HG02943 (cell line): Measurements from ENCODE around the gene CIBAR2.
A peak's percentile ranks its signal among the peaks of the same experiment; 100 is the strongest.
"Not testable (repeated sequence)": the region's sequence is repeated elsewhere in the genome, so short reads cannot be mapped to it uniquely, and the experiment has no call there.

ENCODE experiments used
- ATAC-seq: cut with Tn5 transposase; IDR thresholded peaks from one replicate; pipeline ENCODE4 v1.9.1; 2021; ENCODE audit warnings: mild to moderate bottlenecking, low read depth, moderate library complexity; ENCODE audit not compliant: unreplicated experiment

Gene CIBAR2

GRCh38 chr16:85068746-85069145 lies 43.5 kb downstream of the CIBAR2 start:
- no peak for ATAC-seq

DNA sequence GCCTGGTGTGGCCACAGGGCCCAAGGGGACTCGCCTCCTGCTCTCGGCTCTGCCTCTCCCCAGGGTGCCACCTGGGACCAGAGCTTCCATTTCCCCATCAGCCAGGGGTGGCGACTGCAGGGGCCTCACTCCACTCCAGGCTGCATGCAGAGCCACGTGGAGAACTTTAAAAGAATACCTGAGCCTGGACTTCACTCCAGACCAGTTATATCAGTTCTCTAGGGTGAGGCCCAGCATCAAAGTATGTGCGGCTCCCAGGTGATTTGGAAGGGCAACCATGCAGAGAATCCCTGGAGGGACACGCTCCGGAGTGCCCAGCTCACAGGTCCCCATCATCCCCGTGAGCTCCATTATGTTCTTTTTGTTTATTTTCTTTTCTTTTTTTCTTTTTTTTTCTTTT lies 44.8 kb downstream of the CIBAR2 start:
- no peak for ATAC-seq

DNA sequence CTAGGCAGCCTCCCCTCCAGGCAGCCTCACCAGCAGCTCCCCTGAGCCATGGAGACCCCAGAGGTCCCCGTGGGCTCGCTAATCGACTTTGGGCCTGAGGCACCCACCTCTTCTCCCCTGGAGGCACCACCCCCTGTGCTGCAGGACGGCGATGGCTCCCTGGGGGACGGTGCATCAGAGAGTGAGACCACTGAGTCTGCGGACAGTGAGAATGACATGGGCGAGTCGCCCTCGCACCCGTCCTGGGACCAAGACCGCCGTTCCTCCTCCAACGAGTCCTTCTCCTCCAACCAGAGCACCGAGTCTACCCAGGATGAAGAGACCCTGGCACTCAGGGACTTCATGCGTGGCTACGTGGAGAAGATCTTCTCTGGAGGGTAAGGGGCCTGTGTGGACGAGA lies 45.2 kb downstream of the CIBAR2 start:
- ATAC-seq, result no peak

DNA sequence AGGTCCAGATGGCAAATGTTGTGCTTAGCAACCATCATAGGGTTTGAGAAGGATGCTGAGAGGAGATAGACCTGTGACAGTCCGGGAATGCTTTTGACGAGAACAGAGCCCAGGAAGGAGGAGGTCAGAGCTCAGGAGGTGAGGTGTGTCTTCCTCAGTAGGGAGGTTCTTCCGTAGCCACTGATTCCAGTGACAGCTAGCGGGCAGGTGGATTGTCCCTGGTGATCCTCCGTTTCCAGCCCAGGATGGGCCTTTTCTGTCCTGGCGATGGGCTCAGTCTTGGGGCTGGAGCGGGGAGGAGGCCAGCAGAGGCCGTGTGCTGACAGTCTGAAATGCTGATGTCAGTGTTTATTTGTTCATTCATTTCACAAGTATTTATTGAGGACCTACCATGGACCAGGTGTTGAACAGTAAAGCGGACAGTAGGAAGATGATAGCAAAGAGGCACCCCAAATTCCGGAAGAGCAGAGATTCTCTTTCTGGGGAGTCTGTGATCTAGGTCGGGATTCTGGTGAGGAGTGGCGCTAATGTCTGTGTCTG lies 45.9 kb downstream of the CIBAR2 start:
- no peak for ATAC-seq

DNA sequence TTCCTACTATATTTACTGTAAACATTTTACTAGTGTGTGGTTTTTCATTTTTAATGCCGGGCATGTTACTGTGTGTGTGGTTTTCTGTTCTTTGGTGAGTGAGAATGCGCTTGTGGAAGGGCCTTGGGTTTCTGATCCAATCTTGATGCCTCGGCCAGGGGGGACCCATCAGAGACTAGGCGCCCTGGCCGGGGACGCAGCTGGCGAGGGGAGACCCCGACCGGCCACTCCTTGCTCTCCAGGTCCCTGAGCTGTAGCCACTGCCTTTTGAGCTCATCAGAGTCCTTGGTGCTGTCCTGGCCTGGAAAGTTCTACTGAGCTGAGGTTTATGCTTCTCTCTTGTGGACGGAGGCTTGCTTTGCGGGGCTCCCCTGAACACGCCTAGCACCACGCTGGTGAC lies 47.2 kb downstream of the CIBAR2 start:
- ATAC-seq, result no peak

DNA sequence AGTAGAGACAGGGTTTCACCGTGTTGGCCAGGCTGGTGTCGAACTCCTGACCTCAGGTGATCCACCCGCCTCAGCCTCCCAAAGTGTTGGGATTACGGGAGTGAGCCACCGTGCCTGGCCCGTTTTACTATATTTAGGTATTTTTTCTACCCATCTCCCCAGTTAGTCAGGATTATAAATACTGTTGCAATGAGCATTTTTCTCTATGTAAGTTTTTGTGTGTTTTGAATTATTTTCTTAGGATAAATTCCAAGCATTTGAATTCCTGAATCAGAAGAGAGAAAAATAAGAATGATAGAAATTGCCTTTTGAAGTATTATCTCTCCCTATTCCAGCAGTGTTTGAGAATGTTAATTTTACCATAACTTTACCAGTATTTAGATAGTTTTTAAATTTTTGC lies 48.1 kb downstream of the CIBAR2 start:
- ATAC-seq, result no peak

GRCh38 chr16:85062845-85063244 lies 49.4 kb downstream of the CIBAR2 start:
- ATAC-seq, result no peak

DNA sequence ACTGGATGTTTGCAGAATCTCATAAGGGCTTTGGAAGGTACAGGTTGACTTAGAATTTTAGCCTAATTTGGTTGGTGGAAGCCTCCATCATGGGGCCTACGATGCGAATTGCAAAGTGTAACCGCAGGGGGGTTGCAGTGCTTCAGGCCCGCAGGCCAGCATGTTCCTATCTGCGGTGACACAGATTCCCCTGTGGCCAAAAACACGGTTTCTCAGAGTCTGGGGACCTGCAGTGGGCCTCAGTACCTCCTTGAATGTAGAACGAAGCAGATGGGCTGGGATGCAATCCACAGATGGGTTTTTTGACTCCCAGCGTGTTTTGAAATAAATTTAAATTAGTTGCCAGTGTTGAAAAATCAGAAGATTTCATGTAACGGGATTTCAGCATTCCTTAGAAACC lies 49.9 kb downstream of the CIBAR2 start:
- no peak for ATAC-seq

DNA sequence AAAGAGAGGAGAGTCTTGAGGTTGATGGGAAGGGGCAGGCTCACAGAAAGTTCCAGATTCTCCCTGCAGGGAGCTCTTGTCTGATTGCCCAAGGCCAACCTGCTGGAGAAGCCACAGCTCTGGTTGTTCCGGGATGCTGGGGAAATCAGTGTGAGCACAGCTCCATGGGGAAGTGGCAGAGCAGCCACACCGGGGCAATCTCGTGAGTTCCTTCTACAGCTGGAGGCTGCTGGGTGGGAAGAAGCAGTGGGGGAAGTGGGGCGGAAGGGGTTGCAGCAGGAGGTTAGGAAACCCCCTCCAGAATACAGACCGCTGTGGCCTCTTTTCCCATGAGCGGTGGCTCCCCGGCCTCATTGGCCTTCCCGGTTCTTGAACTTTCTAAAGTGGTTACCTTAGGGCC lies 50.7 kb downstream of the CIBAR2 start:
- ATAC-seq, result no peak

GRCh38 chr16:85058909-85059308 lies 53.4 kb downstream of the CIBAR2 start:
- no peak for ATAC-seq

- no peak for ATAC-seq
Measured at GRCh38 chr16:85057948-85058347, 54.3 kb downstream of the CIBAR2 start.

DNA sequence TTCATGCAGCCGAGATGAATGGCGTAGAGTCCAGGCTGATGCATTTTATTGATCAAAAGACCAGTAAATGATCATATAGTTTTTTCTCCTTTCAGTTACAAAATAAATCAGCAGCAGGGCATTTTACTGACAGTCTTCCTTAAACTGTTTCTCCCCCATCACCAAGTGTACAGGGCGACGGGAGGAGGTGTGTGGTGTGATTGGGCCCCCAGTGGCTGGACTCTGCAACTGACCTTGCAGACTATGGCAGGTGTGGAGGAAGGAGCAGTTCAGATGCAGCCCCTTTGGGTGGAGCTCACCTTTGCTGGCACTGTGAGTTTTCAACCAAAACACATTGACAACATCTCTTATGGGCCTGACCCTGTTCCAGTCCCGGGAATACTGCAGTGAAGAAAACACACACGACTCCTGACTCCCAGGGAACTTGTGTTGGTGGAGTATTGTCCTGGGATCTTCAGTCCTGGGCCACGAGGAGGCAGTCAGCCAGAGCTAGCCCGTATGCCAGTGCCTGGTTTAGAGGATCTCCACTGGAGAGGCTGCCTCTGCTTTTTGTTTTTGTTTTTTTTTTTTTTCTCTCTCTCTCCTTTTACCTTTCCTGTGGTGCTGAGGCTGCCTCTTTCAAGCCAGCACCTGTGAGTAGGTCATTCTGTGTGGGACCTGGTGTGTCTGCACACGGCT lies 54.9 kb downstream of the CIBAR2 start:
- no peak for ATAC-seq

DNA sequence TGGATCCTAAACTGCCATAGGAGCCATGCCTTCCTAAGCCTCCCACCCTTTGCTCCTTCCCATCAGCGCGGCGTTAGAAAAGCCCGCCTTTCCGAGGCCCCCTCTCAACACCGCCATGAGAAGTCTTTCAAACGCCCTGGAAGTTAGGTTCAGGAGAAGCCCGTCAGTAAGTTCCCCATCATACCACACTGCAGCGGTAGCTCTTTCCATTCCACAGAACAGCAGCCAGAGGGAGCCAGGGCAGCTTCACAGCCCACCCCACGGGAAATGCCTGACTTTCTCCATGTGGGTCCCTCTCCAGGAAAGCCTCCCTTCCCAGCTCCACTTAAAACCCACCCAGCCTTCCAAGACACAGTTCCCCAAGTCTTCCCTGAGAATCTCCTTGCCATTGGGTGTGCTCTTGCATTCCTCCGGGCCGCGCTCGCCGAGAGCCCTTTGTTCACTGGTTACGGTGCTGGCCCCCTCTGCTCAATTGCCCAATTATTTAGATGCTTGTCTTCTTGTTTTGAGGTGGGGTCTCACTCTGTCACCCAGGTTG lies 56.0 kb downstream of the CIBAR2 start:
- ATAC-seq, result no peak

DNA sequence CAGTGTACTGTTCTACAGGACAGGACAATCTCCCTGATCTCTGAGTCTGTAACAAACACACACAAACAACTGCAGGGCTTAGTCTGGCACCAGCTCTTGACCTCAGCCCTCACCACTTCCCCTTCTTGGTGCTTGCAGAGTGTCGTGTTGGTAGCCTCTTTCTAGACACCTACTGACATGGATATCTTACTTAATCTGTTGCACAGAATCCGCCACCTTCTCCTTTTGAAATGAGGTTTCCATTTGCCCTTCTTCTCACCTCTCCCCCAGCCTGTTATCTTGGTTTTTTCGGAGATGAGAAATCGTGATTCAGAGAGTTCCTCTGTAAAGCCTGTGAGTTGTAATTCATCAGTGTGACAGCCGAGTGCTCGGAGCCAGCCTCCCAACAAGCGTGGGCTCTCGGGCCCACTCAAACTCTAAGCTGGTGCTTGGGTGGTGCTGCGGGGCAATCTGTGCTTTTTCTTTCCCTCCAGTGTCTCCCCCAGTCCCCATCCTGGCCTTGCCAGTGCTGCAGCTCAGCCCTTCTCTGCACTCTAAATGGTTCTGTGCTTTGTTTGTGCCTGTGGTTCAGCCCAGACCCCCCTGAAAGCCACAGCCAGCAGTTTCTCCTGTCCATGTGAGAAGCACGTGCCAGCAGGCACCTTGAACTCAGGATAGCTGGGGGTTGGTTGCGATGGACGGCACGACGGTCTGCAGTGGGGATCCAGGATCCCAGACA lies 56.6 kb downstream of the CIBAR2 start:
- peak; percentile 73 for ATAC-seq

GRCh38 chr16:85054948-85055492 lies 57.3 kb downstream of the CIBAR2 start:
- ATAC-seq, result no peak

- not testable (repeated sequence) for ATAC-seq
Measured at GRCh38 chr16:85054321-85054720, 58.0 kb downstream of the CIBAR2 start.

DNA sequence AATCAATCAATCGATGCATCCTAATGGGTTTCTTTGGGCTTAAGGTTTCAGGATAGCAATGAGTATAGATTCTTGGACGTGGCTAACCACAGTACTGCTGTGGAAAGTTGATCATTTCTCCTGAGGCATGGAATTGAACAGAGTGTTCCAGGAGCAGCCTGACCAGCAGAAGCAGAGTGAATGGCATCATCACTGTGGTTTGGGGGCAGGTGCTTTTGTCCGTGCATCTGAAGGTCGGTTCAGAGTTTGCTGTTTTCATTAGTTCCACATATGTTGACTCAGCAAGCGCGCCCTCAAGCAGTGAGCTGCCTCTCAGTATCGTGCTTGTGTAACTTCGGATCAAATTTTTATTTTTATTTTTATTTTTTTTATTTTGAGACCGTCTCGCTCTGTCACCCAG lies 59.7 kb downstream of the CIBAR2 start:
- ATAC-seq, result no peak

DNA sequence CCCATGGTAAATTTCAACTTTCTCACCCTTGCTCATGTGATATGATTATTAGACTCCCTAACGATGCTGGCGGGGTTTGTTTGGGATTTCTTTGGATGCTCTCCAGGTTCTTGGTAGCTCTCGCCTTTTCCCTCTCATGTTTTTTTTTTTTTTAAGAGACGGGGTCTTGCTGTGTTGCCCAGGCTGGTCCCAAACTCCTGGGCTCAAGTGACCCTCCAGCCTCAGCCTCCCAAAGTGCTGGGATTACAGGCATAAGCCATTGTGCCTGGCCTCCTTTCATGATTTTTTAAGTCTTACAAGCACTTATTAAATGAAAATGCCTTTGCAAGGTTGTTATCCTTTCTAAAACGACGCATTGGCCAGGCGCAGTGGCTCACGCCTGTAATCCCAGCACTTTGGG lies 60.6 kb downstream of the CIBAR2 start:
- no peak for ATAC-seq

DNA sequence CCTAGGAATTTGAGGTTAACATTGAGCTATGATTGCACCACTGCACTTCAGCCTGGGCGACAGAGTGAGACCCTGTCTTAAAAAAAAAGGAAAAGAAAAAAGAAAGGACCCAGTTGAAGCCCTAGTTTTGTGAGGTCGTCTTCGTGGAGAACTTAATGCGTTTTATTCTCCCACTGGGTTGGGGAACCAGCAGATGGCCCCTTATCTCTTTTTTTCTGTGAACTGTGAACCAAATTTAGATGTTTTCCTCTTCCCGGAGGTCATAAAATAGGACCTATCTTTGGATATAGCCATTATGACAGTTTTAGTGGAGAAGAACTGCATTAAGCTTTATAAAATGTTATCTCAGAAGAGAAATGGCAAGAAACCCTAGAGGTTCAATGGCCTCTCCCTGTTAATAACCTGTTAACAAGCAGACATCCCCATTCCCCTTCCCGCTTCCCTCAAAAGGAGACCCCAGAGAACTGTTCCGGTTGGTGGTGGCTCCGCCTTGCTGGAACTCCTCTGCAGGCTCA lies 61.1 kb downstream of the CIBAR2 start:
- ATAC-seq, result no peak

DNA sequence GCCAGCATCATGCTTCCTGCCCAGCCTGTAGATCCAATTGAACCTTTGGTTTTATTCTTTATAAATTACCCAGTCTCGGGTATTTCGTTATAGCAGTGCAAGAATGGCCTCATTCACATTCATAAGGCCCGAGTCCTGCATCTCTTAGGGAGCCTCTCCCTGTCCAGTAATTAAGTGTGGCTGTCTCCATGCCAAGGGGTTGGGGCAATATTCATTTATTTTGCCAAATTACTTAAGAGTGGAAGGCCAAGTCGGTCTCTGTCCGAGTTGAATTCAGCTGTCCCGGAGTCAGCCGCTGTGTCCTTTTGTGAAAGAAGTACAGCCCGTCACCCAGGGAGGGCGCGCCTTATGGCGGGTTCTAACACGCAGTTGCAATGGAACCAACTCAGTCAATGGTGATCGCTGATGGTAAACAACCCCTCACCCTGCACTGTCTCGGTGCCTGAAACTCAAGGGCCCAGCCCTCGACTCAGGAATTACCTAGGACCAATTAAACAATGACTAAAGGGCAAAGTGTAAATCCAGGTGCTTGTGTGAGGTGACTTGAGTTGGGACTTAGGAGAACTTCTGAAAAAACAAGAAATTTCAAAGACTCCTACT lies 62.5 kb downstream of the CIBAR2 start:
- no peak for ATAC-seq
